A549 (cell line): ENCODE measurements around the gene LRRC8E. TPM values are rescaled to one million over a fixed set of nuclear protein-coding genes. Genes with fewer than 3 reads are reported as not detected.

Source experiments
- ATAC-seq, 2 experiments: fragments of 200-7000 bp in 1 of 2; fragments of >200 bp in 1 of 2; cut with Nextera tagmentation in 1 of 2; cut with Tn5 transposase in 1 of 2; 3 replicates each; pipeline versions ENCODE4 v1.8.0 to v1.9.1; 2018 to 2020; ENCODE audit warnings: mild to moderate bottlenecking in 1 of 2, moderate library complexity in 1 of 2
- CTCF ChIA-PET: fragments of 300-600 bp; sonication (Branson Sonifier 250); formaldehyde crosslinking; extraction: SDS; loops from one replicate; lab custom pipeline; 2021; ENCODE audit warnings: antibody characterized with exemption, inconsistent platforms; lab: Yijun Ruan, JAX
- POLR2A ChIA-PET: fragments of 350-600 bp; formaldehyde crosslinking; extraction: SDS; loops from one replicate; lab custom pipeline; 2021; ENCODE audit warnings: antibody characterized with exemption, inconsistent platforms; lab: Yijun Ruan, JAX
- DNase-seq, 2 experiments: peaks; one replicate each; pipeline versions ENCODE4 v3.0.0 to v3.0.0-alpha.2; 2011 to 2016; ENCODE audit warnings: low read depth in 1 of 2, low spot score in 1 of 2
- FAIRE-seq: peaks from 2 replicates; lab custom pipeline; 2011; peaks lifted over from hg19 to GRCh38; lab: Jason Lieb, UNC
- H3K27ac ChIP-seq, 2 experiments: fragments of >200 bp; sonication (Bioruptor Twin); formaldehyde crosslinking; 3 replicates each; pipeline ENCODE4 v1.5.1; 2016 to 2017
- H3K4me1 ChIP-seq: fragments of >200 bp; sonication (Bioruptor Twin); formaldehyde crosslinking; 3 replicates; pipeline ENCODE4 v1.6.1; 2016
- H3K4me2 ChIP-seq: fragments of >200 bp; sonication (Bioruptor Twin); formaldehyde crosslinking; 3 replicates; pipeline ENCODE4 v1.6.1; 2016
- H3K4me3 ChIP-seq: fragments of >200 bp; sonication (Bioruptor Twin); formaldehyde crosslinking; 3 replicates; pipeline ENCODE4 v1.5.1; 2016
- H3K9me3 ChIP-seq: fragments of >200 bp; sonication (Bioruptor Twin); formaldehyde crosslinking; 3 replicates; pipeline ENCODE4 v1.6.1; 2016
- CBX8 ChIP-seq: fragments of 200-600 bp; sonication (generic); IDR thresholded peaks from 2 replicates; pipeline ENCODE4 v1.6.1; 2016
- EHMT2 ChIP-seq: fragments of 200-600 bp; sonication (generic); IDR thresholded peaks from 2 replicates; pipeline ENCODE4 v1.6.1; 2016; ENCODE audit warnings: antibody characterized with exemption, low read depth, mild to moderate bottlenecking, moderate library complexity
- FOSB ChIP-seq: fragments of 250-450 bp; sonication (Bioruptor Pico); IDR thresholded peaks from 2 replicates; pipeline ENCODE4 v1.5.0; 2020; ENCODE audit warnings: mild to moderate bottlenecking, moderate library complexity
- FOSL2 ChIP-seq, 2 experiments: fragments of 450-650 bp in 1 of 2; fragments of >200 bp in 1 of 2; sonication (Bioruptor Twin) in 1 of 2; formaldehyde crosslinking; IDR thresholded peaks; 2 replicates each; pipeline versions ENCODE4 v1.5.0 to v1.6.1; 2016 to 2020; ENCODE audit warnings: mild to moderate bottlenecking in 1 of 2, moderate library complexity in 1 of 2
- HEYL ChIP-seq: fragments of 250-450 bp; sonication (Bioruptor Pico); IDR thresholded peaks from 2 replicates; pipeline ENCODE4 v1.8.0; 2021; ENCODE audit warnings: mild to moderate bottlenecking, moderate library complexity
- HOXB13 ChIP-seq: fragments of 250-450 bp; sonication (Bioruptor Pico); IDR thresholded peaks from 2 replicates; pipeline ENCODE4 v1.5.0; 2020; ENCODE audit warnings: low read depth, mild to moderate bottlenecking, moderate library complexity
- JUN ChIP-seq, 2 experiments: fragments of >200 bp; sonication (Bioruptor Twin); formaldehyde crosslinking; IDR thresholded peaks; 2 replicates in 1 of 2; 3 replicates in 1 of 2; pipeline ENCODE4 v1.6.1; 2016 to 2017
- KDM1A ChIP-seq: fragments of 200-600 bp; sonication (generic); IDR thresholded peaks from 2 replicates; pipeline ENCODE4 v1.6.1; 2016; ENCODE audit warnings: low read depth, mild to moderate bottlenecking
- NPAS2 ChIP-seq: fragments of 250-450 bp; sonication (Bioruptor Pico); IDR thresholded peaks from 2 replicates; pipeline ENCODE4 v1.8.0; 2022; ENCODE audit warnings: mild to moderate bottlenecking, moderate library complexity, borderline replicate concordance
- NR3C1 ChIP-seq: fragments of >200 bp; sonication (Bioruptor Twin); formaldehyde crosslinking; IDR thresholded peaks from 3 replicates; pipeline ENCODE4 v1.6.1; 2017
- PHF8 ChIP-seq: fragments of 200-600 bp; sonication (generic); IDR thresholded peaks from 2 replicates; pipeline ENCODE4 v1.6.1; 2016; ENCODE audit warnings: low read depth, mild to moderate bottlenecking, antibody characterized with exemption, moderate library complexity, borderline replicate concordance
- POLR2A ChIP-seq: IDR thresholded peaks from 2 replicates; pipeline ENCODE4 v1.6.1; 2012; ENCODE audit warnings: mild to moderate bottlenecking, low read length
- RARB ChIP-seq: fragments of 250-450 bp; sonication (Bioruptor Pico); IDR thresholded peaks from 2 replicates; pipeline ENCODE4 v1.8.0; 2021; ENCODE audit warnings: mild to moderate bottlenecking, moderate library complexity
- TP53 ChIP-seq: fragments of 250-450 bp; sonication (Bioruptor Pico); IDR thresholded peaks from 2 replicates; pipeline ENCODE4 v1.5.0; 2021; ENCODE audit warnings: mild to moderate bottlenecking, moderate library complexity
- USF2 ChIP-seq: fragments of 450-650 bp; IDR thresholded peaks from 2 replicates; pipeline ENCODE4 v1.6.1; 2014; ENCODE audit warnings: antibody characterized with exemption
- ZC3H11A ChIP-seq: fragments of 450-650 bp; IDR thresholded peaks from 2 replicates; pipeline ENCODE4 v1.6.1; 2014; ENCODE audit warnings: antibody characterized with exemption, mild to moderate bottlenecking
- ZFP36 ChIP-seq: fragments of 450-650 bp; IDR thresholded peaks from 2 replicates; pipeline ENCODE4 v1.6.1; 2014; ENCODE audit warnings: borderline replicate concordance; ENCODE audit not compliant: partially characterized antibody
- WGBS: methylation state at CpG from one replicate; pipeline ENCODE4 v1.1.6; 2017; ENCODE audit errors: missing lambda C conversion rate; 5-methylcytosine and 5-hydroxymethylcytosine counted together
- polyA minus RNA-seq: library from RNA; depleted of rRNA, polyadenylated mRNA; stranded (reverse); fragments of >200 nt; gene quantifications from 2 replicates; pipeline ENCODE4 v1.2.3, GENCODE V29; 2011; rRNA and poly(A)+ RNA removed
- polyA plus RNA-seq, 4 experiments: library from polyadenylated mRNA; depleted of rRNA in 3 of 4; stranded (reverse); fragments of >200 nt; fragmentation: RNase III in 1 of 4; extraction: RNeasy Plus Mini Kit Qiagen cat#74134 plus additional on column Dnase treatment in 1 of 4; gene quantifications; 2 replicates in 3 of 4; 3 replicates in 1 of 4; pipeline ENCODE4 v1.2.3, GENCODE V29; 2011 to 2017
- TF ChIP-seq, protein P1 (sequence below): fragments of 250-450 bp; sonication (Bioruptor Pico); IDR thresholded peaks from 2 replicates; pipeline ENCODE4 v1.5.0; 2020; ENCODE audit warnings: low read depth, mild to moderate bottlenecking, moderate library complexity
- TF ChIP-seq, protein P2 (sequence below): IDR thresholded peaks from 2 replicates; pipeline ENCODE4 v1.6.1; 2012
- TF ChIP-seq, protein P3 (sequence below): fragments of 150-350 bp; IDR thresholded peaks from 2 replicates; pipeline ENCODE4 v1.6.1; 2014; ENCODE audit warnings: low read depth, mild to moderate bottlenecking, low read length

The LRRC8E gene
- polyA plus RNA-seq (2011; rRNA removed) (4.0 and 5.3 TPM in 2 replicates), polyA plus RNA-seq (2017; fragmentation: RNase III; extraction: RNeasy Plus Mini Kit Qiagen cat#74134 plus additional on column Dnase treatment) (3.7 to 4.8 TPM (median 4.4 TPM) in 3 replicates), polyA minus RNA-seq (3.5 and 6.8 TPM in 2 replicates)
- polyA plus RNA-seq (2012; cell fraction: cytosol; rRNA removed) = 2.4 and 4.0 TPM in 2 replicates
- 6.3 and 7.2 TPM in 2 replicates for polyA plus RNA-seq (2012; cell fraction: nucleus; rRNA removed)

DNA sequence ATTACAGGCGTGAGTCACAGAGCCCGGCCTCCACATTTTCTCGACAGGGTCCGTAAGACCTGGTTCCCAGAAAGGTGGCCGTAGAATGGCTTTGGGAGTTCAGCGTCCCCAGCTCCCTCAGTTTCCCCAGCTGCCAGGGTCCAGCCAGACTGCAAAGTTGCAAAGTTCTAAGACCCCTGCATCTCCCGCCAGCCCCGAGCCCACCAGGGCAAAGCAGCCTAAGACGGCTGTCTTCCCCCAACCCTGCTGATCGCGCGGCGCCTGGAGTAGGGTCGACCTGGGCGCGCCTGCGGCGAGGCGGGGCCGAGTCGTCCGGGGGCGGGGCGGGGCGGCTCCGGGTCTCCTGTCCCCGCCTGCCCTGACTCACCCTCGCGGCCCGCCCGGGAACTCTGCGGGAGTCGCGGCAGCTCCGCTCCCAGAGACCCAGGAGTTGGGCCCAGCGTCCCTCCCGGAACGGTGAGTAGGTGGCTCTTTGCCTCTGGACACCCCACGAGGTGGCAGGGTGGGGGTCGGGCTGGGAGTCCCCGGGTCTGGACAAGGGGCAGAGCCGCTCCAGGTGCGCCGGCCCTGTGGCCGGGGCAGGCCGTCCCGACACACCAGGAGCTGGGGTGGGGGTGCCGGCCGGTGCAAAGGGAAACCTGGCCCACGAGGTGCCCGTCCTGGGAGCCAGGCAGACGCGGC is at the start of gene LRRC8E:
Gene LRRC8E (plus strand): TSS at position 366 of the 681 bp plus-strand sequence. CDS start 7,094 bp downstream, outside the sequence.
- Histone ChIP-seq H3K9me3 (no peaks in the 10 kb centered on the region), H3K27ac (peak within 1 kb of the TSS; percentile 83 to 93), H3K4me3 (peak within 1 kb of the TSS; percentile 71), H3K4me2 (peak within 1 kb of the TSS; percentile 94), H3K4me1 (no peaks in the 10 kb centered on the region)
- TF ChIP-seq, protein P1, sequence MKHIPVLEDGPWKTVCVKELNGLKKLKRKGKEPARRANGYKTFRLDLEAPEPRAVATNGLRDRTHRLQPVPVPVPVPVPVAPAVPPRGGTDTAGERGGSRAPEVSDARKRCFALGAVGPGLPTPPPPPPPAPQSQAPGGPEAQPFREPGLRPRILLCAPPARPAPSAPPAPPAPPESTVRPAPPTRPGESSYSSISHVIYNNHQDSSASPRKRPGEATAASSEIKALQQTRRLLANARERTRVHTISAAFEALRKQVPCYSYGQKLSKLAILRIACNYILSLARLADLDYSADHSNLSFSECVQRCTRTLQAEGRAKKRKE (CRISPR knock-in tag) = no peak
- no peak for TF ChIP-seq FOSL2 (IDR thresholded peaks at IDR 0.05)
- TF ChIP-seq FOSL2 (CRISPR knock-in tag; IDR thresholded peaks at IDR 0.05) = peak; percentile 43; the same call in 1 of the 2 replicates
- no peak for TF ChIP-seq ZC3H11A
- TF ChIP-seq RARB = no peak
- TF ChIP-seq PHF8 = peak; percentile 83
- TF ChIP-seq POLR2A = peak; percentile 67
- no peak for TF ChIP-seq CBX8
- no peak for TF ChIP-seq USF2
- TF ChIP-seq JUN (IDR thresholded peaks at IDR 0.05) = peak in 1 of 2 experiments; percentile 48; a peak in 1 of 5 replicates
- no peak for TF ChIP-seq NPAS2
- 16% methylated on average over 10 of the region's 53 CpGs for WGBS
- DNase-seq = peak; percentile 50 to 62
- ATAC-seq = peak; percentile 96 to 98
- CTCF ChIA-PET = interaction anchor here (1.4 to 2.3 kb wide), 4 partner anchors 13 to 36 kb away, joined by 3 to 9 read pairs (median 4); partner anchors contain the start of gene MAP2K7
- no peak for FAIRE-seq
- POLR2A ChIA-PET = interaction anchor here (0.9 to 1.9 kb wide), 3 partner anchors 13 to 19 kb away, joined by 3 to 9 read pairs (median 7); partner anchors contain the start of gene MAP2K7

GRCh38 chr19:7839476-7839875 is 48.8 kb upstream of the LRRC8E start:
- CTCF ChIA-PET = no interaction called here
- POLR2A ChIA-PET = no interaction called here
- H3K4me3 ChIP-seq = no peak overlapping the region
- no peak for ATAC-seq
- no peak overlapping the region for H3K27ac ChIP-seq
- H3K4me1 ChIP-seq = peaks cover 5% of the 10 kb centered on the region; the same call in 1 of the 3 replicates
- H3K4me2 ChIP-seq = no peak overlapping the region
- TF ChIP-seq TP53 (no peak), ZC3H11A (no peak), NR3C1 (no peak), HOXB13 (CRISPR knock-in tag) (no peak), ZFP36 (no peak), FOSB (no peak), KDM1A (no peak), HEYL (CRISPR knock-in tag) (no peak), EHMT2 (no peak)
- TF ChIP-seq, protein P2, sequence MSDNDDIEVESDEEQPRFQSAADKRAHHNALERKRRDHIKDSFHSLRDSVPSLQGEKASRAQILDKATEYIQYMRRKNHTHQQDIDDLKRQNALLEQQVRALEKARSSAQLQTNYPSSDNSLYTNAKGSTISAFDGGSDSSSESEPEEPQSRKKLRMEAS = no peak
- TF ChIP-seq, protein P3, sequence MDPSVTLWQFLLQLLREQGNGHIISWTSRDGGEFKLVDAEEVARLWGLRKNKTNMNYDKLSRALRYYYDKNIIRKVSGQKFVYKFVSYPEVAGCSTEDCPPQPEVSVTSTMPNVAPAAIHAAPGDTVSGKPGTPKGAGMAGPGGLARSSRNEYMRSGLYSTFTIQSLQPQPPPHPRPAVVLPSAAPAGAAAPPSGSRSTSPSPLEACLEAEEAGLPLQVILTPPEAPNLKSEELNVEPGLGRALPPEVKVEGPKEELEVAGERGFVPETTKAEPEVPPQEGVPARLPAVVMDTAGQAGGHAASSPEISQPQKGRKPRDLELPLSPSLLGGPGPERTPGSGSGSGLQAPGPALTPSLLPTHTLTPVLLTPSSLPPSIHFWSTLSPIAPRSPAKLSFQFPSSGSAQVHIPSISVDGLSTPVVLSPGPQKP = no peak
- 85% methylated on average over 5 of the region's 6 CpGs for WGBS
- FAIRE-seq = no peak
- no peak for DNase-seq
- H3K9me3 ChIP-seq = no peaks in the 10 kb centered on the region
